ENCODE data around the gene GTPBP6.

DNA sequence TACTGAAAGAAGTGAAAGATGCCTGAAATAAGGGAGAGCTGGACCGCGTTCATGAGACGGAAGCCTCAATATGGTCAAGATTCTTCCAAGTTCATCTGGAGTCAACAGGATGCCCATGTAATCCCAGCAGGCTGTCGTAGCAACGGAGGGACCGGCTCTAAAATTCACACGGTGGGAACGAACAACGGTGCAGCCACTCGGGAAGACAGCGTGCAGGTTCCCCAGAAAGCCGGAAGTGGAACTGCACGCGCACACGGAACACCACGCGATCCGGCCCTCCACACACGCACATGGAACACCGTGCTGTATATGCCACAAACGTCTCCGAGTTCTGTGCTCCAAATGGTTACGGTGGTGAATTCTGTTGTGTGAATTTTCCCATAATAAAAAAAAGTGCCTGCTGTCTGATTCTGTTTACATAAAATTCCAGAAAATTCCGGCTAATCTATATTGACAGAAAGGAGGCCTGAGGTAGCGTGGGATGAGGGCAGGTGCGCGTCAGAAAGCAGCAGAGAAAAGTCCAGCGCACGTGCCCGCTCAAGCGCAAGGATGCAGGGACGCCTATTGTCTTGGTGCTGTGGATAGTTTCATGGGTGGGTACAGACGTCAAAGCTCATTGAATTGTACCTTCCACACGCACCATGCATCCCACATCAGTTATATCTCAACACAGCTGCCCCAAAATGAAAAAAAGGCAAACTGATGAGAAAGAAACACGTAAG is 36.9 kb upstream of the GTPBP6 start:
- TF ChIP-seq, protein P1, sequence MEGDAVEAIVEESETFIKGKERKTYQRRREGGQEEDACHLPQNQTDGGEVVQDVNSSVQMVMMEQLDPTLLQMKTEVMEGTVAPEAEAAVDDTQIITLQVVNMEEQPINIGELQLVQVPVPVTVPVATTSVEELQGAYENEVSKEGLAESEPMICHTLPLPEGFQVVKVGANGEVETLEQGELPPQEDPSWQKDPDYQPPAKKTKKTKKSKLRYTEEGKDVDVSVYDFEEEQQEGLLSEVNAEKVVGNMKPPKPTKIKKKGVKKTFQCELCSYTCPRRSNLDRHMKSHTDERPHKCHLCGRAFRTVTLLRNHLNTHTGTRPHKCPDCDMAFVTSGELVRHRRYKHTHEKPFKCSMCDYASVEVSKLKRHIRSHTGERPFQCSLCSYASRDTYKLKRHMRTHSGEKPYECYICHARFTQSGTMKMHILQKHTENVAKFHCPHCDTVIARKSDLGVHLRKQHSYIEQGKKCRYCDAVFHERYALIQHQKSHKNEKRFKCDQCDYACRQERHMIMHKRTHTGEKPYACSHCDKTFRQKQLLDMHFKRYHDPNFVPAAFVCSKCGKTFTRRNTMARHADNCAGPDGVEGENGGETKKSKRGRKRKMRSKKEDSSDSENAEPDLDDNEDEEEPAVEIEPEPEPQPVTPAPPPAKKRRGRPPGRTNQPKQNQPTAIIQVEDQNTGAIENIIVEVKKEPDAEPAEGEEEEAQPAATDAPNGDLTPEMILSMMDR (IDR thresholded peaks at IDR 0.05; ENCODE audit: low read depth, low read length) = no peak
- TF ChIP-seq POLR2A (IDR thresholded peaks at IDR 0.05; ENCODE audit: extremely low read depth, insufficient read length) (no peak), MYC (IDR thresholded peaks at IDR 0.05; ENCODE audit: low read depth, low read length) (no peak)
- TF ChIP-seq, protein P2, sequence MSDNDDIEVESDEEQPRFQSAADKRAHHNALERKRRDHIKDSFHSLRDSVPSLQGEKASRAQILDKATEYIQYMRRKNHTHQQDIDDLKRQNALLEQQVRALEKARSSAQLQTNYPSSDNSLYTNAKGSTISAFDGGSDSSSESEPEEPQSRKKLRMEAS (IDR thresholded peaks at IDR 0.05; ENCODE audit: low read depth, low read length) = no peak

Measured in NB4 (cell line).